Esophagus muscularis mucosa (tissue), 4 donors: Measurements from ENCODE around the gene ZIC4. TPM values are rescaled to one million over a fixed set of nuclear protein-coding genes. Genes with fewer than 3 reads are reported as not detected.
A peak's percentile ranks its signal among the peaks of the same experiment; 100 is the strongest.

ENCODE experiments used
- DNase-seq: peaks from one replicate; pipeline ENCODE4 v3.0.0-alpha.2; 2017; ENCODE audit errors: extremely low spot score
- H3K27ac ChIP-seq, 4 donors: fragments of 200-600 bp; sonication (generic); replicated peaks in 1 of 4; 1 replicate in 3 of 4; 2 replicates in 1 of 4; pipeline ENCODE4 v1.5.1; 2016 to 2019; ENCODE audit warnings: mild to moderate bottlenecking in 1 of 4
- H3K27me3 ChIP-seq, 4 donors: fragments of 200-600 bp; sonication (generic); one replicate each; pipeline versions ENCODE4 v1.5.1 to v1.6.0; 2016 to 2019
- H3K36me3 ChIP-seq, 4 donors: fragments of 200-600 bp; sonication (generic); one replicate each; pipeline ENCODE4 v1.5.1; 2016 to 2019
- H3K4me1 ChIP-seq, 4 donors: fragments of 200-600 bp; sonication (generic); one replicate each; pipeline ENCODE4 v1.5.1; 2016 to 2019
- H3K4me3 ChIP-seq, 4 donors: fragments of 200-600 bp; sonication (generic); 1 replicate in 2 of 4; 2 replicates in 2 of 4; pipeline ENCODE4 v1.5.1; 2016 to 2019; ENCODE audit warnings: mild to moderate bottlenecking in 4 of 4, moderate library complexity in 1 of 4
- H3K9me3 ChIP-seq, 4 donors: fragments of 200-600 bp; sonication (generic); 1 replicate in 3 of 4; 2 replicates in 1 of 4; pipeline ENCODE4 v1.5.1; 2016 to 2019
- EP300 ChIP-seq: sonication (generic); formaldehyde crosslinking; IDR thresholded peaks from one replicate; pipeline ENCODE4 v1.6.1; 2017; ENCODE audit warnings: antibody characterized with exemption
- POLR2A ChIP-seq: fragments of 450-650 bp; IDR thresholded peaks from one replicate; pipeline ENCODE4 v1.6.1; 2017; ENCODE audit warnings: antibody characterized with exemption, moderate library complexity, mild to moderate bottlenecking, low read depth
- POLR2AphosphoS5 ChIP-seq, 2 donors: sonication (generic); formaldehyde crosslinking; IDR thresholded peaks; one replicate each; pipeline ENCODE4 v1.6.1; 2017; ENCODE audit warnings: antibody characterized with exemption in 2 of 2
- WGBS: methylation state at CpG from one replicate; pipeline ENCODE4 v1.1.5; 2018; 5-methylcytosine and 5-hydroxymethylcytosine counted together
- intact Hi-C: fragments of 100-400 bp; cut with DNase I; formaldehyde crosslinking; loops from one replicate; pipeline ENCODE4 v1.15.1; 2023
- total RNA-seq, 4 donors: library from RNA; depleted of rRNA; stranded (reverse); fragments of >200 nt; gene quantifications; one replicate each; pipeline versions ENCODE4 v1.1.0 to v1.2.1, GENCODE V29; 2016
- TF ChIP-seq, protein P1 (sequence below), 3 experiments: fragments of 200-600 bp in 2 of 3; fragments of 450-650 bp in 1 of 3; sonication (generic) in 2 of 3; IDR thresholded peaks; one replicate each; pipeline ENCODE4 v1.5.1; 2017 to 2019; ENCODE audit warnings: antibody characterized with exemption in 3 of 3, mild to moderate bottlenecking in 2 of 3, moderate library complexity in 1 of 3

The ZIC4 gene
- total RNA-seq, 4 donors from 2014 or later = not detected

- Histone ChIP-seq H3K4me1 (peaks cover 33 to 50% (median 43%) of the 10 kb centered on the region in 4 donors), H3K27me3 (peaks cover 0 to 100% (median 91%) of the 10 kb centered on the region in 4 donors), H3K4me3 (no peak overlapping the region), H3K9me3 (peaks cover 0 to 17% (median 0%) of the 10 kb centered on the region in 4 donors), H3K27ac (no peak overlapping the region), H3K36me3 (no peaks in the 10 kb centered on the region)
- DNase-seq = no peak
- TF ChIP-seq, protein P1, sequence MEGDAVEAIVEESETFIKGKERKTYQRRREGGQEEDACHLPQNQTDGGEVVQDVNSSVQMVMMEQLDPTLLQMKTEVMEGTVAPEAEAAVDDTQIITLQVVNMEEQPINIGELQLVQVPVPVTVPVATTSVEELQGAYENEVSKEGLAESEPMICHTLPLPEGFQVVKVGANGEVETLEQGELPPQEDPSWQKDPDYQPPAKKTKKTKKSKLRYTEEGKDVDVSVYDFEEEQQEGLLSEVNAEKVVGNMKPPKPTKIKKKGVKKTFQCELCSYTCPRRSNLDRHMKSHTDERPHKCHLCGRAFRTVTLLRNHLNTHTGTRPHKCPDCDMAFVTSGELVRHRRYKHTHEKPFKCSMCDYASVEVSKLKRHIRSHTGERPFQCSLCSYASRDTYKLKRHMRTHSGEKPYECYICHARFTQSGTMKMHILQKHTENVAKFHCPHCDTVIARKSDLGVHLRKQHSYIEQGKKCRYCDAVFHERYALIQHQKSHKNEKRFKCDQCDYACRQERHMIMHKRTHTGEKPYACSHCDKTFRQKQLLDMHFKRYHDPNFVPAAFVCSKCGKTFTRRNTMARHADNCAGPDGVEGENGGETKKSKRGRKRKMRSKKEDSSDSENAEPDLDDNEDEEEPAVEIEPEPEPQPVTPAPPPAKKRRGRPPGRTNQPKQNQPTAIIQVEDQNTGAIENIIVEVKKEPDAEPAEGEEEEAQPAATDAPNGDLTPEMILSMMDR (IDR thresholded peaks at IDR 0.05) = no peak
- TF ChIP-seq POLR2A (no peak), POLR2AphosphoS5 (IDR thresholded peaks at IDR 0.05) (no peak), EP300 (no peak)
- intact Hi-C loops = no loop called here
- WGBS = 20% methylated on average over 6 of the region's 6 CpGs
Observed at GRCh38 chr3:147415286-147415685, 8.9 kb upstream of the ZIC4 start.

GRCh38 chr3:147414390-147415138, 8.2 kb upstream of the ZIC4 start:
- Histone ChIP-seq H3K36me3 (no peaks in the 10 kb centered on the region), H3K27me3 (peaks cover 7 to 100% (median 91%) of the 10 kb centered on the region in 4 donors), H3K27ac (no peak overlapping the region), H3K4me3 (no peak overlapping the region), H3K9me3 (peaks cover 0 to 17% (median 0%) of the 10 kb centered on the region in 4 donors), H3K4me1 (peaks cover 37 to 51% (median 44%) of the 10 kb centered on the region in 4 donors)
- TF ChIP-seq EP300 (no peak), POLR2A (no peak), POLR2AphosphoS5 (IDR thresholded peaks at IDR 0.05) (no peak)
- TF ChIP-seq, protein P1 (IDR thresholded peaks at IDR 0.05) = no peak
- WGBS = 20% methylated on average over 18 of the region's 18 CpGs
- intact Hi-C loops = loop anchor here (5.0 kb wide), 1 partner anchor 37 kb away; no protein-coding TSS in a partner anchor
- DNase-seq = no peak

DNA sequence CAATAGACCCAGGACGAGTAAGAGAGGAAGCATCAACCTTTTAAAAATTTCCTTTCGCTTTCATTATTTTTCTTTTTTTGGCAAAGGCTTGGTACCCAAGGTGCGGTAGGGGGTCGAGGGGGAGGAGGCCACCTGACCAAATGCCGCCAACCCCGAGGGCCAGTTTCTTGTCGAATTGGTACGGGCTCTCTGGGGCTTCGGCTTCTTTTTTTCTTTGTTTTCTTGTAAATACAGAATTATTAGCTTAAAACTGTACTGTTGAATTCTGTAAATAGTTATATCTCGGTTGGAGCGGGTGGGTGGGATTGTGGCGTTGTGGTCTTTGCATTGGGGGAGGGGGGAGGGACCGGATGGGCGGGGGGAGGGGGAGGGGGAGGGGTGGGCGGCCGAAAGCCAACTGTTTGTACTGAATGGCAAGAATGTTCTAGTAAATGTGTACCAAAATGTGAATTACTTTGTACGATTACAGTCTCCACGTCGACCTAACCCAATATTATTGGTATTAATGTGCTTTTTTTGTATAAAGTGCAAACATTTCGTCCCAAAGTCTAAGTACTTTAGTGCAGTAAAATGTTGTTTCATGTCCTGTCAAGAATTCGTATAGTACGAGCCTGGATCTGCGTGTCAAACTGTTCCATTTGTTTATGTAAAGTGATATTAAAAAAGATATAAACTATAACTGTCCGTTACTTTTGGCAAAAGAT, 7.5 kb upstream of the ZIC4 start:
- peaks cover 9 to 100% (median 90%) of the 10 kb centered on the region in 4 donors for H3K27me3 ChIP-seq
- intact Hi-C loops = loop anchor here (5.0 kb wide), 1 partner anchor 37 kb away; no protein-coding TSS in a partner anchor

GRCh38 chr3:147412917-147413685, 6.8 kb upstream of the ZIC4 start:
- Histone ChIP-seq H3K9me3 (peaks cover 0 to 17% (median 0%) of the 10 kb centered on the region in 4 donors), H3K4me1 (peaks cover 30 to 56% (median 46%) of the 10 kb centered on the region in 4 donors), H3K27me3 (peaks cover 9 to 100% (median 90%) of the 10 kb centered on the region in 4 donors), H3K36me3 (no peaks in the 10 kb centered on the region), H3K27ac (no peak overlapping the region), H3K4me3 (peak overlapping the region; percentile 4 to 43 (median 31))
- TF ChIP-seq POLR2AphosphoS5 (IDR thresholded peaks at IDR 0.05) (no peak), POLR2A (no peak), EP300 (no peak)
- TF ChIP-seq, protein P1 (IDR thresholded peaks at IDR 0.05) = no peak
- no peak for DNase-seq
- intact Hi-C loops = loop anchor here (5.0 kb wide), 1 partner anchor 36 kb away; no protein-coding TSS in a partner anchor
- 12% methylated on average over 37 of the region's 37 CpGs for WGBS

More for the DNA sequence above, 7.5 kb upstream of the ZIC4 start:
- Histone ChIP-seq H3K4me3 (peak overlapping the region; percentile 4 to 43 (median 31)), H3K9me3 (peaks cover 0 to 17% (median 0%) of the 10 kb centered on the region in 4 donors), H3K27ac (no peak overlapping the region), H3K4me1 (peaks cover 31 to 51% (median 44%) of the 10 kb centered on the region in 4 donors), H3K36me3 (no peaks in the 10 kb centered on the region)
- WGBS = 16% methylated on average over 24 of the region's 24 CpGs
- TF ChIP-seq, protein P1 (IDR thresholded peaks at IDR 0.05) = no peak
- no peak for TF ChIP-seq POLR2AphosphoS5 (IDR thresholded peaks at IDR 0.05)
- no peak for TF ChIP-seq POLR2A
- TF ChIP-seq EP300 = no peak
- no peak for DNase-seq
